ENCODE measurements around the gene ZNF331.

DNA sequence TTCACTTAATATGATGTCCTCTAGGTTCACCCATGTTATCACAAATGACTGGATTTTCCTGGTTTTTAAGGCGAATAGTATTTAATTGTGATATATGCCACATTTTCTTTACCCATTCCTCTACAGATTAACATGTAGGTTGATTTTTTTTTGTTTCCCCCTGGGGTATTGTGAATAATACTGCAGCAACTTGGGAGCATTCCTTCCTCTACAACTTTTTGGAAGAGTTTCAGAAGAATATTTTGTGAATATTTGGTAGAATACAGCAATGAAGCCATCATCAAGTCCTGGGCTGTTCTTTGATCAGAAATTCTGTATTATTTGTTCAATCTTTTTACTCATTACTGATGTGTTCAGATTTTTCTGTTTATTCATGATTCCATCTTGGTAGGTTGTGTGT, 5.6 kb upstream of the ZNF331 start:
- TF ChIP-seq, protein P1, sequence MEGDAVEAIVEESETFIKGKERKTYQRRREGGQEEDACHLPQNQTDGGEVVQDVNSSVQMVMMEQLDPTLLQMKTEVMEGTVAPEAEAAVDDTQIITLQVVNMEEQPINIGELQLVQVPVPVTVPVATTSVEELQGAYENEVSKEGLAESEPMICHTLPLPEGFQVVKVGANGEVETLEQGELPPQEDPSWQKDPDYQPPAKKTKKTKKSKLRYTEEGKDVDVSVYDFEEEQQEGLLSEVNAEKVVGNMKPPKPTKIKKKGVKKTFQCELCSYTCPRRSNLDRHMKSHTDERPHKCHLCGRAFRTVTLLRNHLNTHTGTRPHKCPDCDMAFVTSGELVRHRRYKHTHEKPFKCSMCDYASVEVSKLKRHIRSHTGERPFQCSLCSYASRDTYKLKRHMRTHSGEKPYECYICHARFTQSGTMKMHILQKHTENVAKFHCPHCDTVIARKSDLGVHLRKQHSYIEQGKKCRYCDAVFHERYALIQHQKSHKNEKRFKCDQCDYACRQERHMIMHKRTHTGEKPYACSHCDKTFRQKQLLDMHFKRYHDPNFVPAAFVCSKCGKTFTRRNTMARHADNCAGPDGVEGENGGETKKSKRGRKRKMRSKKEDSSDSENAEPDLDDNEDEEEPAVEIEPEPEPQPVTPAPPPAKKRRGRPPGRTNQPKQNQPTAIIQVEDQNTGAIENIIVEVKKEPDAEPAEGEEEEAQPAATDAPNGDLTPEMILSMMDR (IDR thresholded peaks at IDR 0.05) = no peak
- no peak for TF ChIP-seq POLR2A (IDR thresholded peaks at IDR 0.05)
